CD14-positive monocyte (primary cell): Measurements from ENCODE around the gene APLF. TPM values are rescaled to one million over a fixed set of nuclear protein-coding genes. Genes with fewer than 3 reads are reported as not detected.
A peak's percentile ranks its signal among the peaks of the same experiment; 100 is the strongest.

Source experiments
- DNase-seq, 3 donors: peaks; one replicate each; pipeline ENCODE4 v3.0.0-alpha.2; 2011 to 2022
- H2AFZ ChIP-seq: 2 replicates; pipeline ENCODE4 v1.6.0; 2012; ENCODE audit warnings: mild to moderate bottlenecking, low read depth, low read length, inconsistent platforms; ENCODE audit not compliant: insufficient read depth, poor library complexity, severe bottlenecking
- H3K27ac ChIP-seq, 2 donors: 1 replicate in 1 of 2; 2 replicates in 1 of 2; pipeline ENCODE4 v1.5.1; 2012 to 2013; ENCODE audit warnings: low read length in 2 of 2, control low read depth in 1 of 2, inconsistent platforms in 1 of 2, low read depth in 1 of 2, mild to moderate bottlenecking in 1 of 2
- H3K27me3 ChIP-seq, 2 donors: one replicate each; pipeline versions ENCODE4 v1.6.0 to v1.6.1; 2011 to 2013; ENCODE audit warnings: low read length in 2 of 2; ENCODE audit not compliant: control insufficient read depth in 2 of 2, insufficient read depth in 2 of 2
- H3K36me3 ChIP-seq, 2 donors: replicated peaks in 1 of 2; 1 replicate in 1 of 2; 2 replicates in 1 of 2; pipeline versions ENCODE4 v1.5.1 to v1.6.1; 2012 to 2013; ENCODE audit warnings: low read length in 2 of 2, control low read depth in 1 of 2, inconsistent platforms in 1 of 2, mild to moderate bottlenecking in 1 of 2; ENCODE audit not compliant: insufficient read depth in 2 of 2, control insufficient read depth in 1 of 2
- H3K4me1 ChIP-seq, 2 donors: 1 replicate in 1 of 2; 2 replicates in 1 of 2; pipeline versions ENCODE4 v1.5.1 to v1.6.1; 2012 to 2013; ENCODE audit warnings: low read length in 2 of 2, control low read depth in 1 of 2, inconsistent platforms in 1 of 2, mild to moderate bottlenecking in 1 of 2, moderate library complexity in 1 of 2; ENCODE audit not compliant: insufficient read depth in 2 of 2, control insufficient read depth in 1 of 2
- H3K4me2 ChIP-seq: replicated peaks from 2 replicates; pipeline ENCODE3; 2012; ENCODE audit warnings: low read length, moderate library complexity, mild to moderate bottlenecking; ENCODE audit not compliant: poor library complexity, severe bottlenecking; ENCODE audit errors: extremely low read depth
- H3K4me3 ChIP-seq, 3 experiments: fragments of 200-600 bp in 1 of 3; sonication (generic) in 1 of 3; replicated peaks in 1 of 3; 1 replicate in 2 of 3; 2 replicates in 1 of 3; pipeline ENCODE4 v1.5.1; 2011 to 2013; ENCODE audit warnings: low read length in 3 of 3, mild to moderate bottlenecking in 3 of 3, control low read depth in 2 of 3, low read depth in 2 of 3, inconsistent platforms in 1 of 3, moderate library complexity in 1 of 3
- H3K79me2 ChIP-seq: 2 replicates; pipeline ENCODE4 v1.6.0; 2012; ENCODE audit warnings: mild to moderate bottlenecking, control low read depth, inconsistent platforms, low read length, moderate library complexity; ENCODE audit not compliant: insufficient read depth
- H3K9ac ChIP-seq: 2 replicates; pipeline ENCODE4 v1.6.0; 2017; ENCODE audit warnings: low read length, mild to moderate bottlenecking; ENCODE audit not compliant: insufficient read depth, poor library complexity, severe bottlenecking
- H3K9me3 ChIP-seq, 2 donors: replicated peaks in 1 of 2; 1 replicate in 1 of 2; 2 replicates in 1 of 2; pipeline versions ENCODE4 v1.5.1 to v1.6.1; 2012 to 2013; ENCODE audit warnings: low read length in 2 of 2, control low read depth in 1 of 2; ENCODE audit not compliant: control insufficient read depth in 1 of 2, insufficient read depth in 1 of 2
- H4K20me1 ChIP-seq: 2 replicates; pipeline ENCODE4 v1.6.0; 2012; ENCODE audit warnings: mild to moderate bottlenecking, low read length, control low read depth, moderate library complexity; ENCODE audit not compliant: insufficient read depth
- H3K27ac Mint-ChIP-seq, 7 donors: one replicate each; pipeline ENCODE4 v1.8.0; 2020; ENCODE audit warnings: mild to moderate bottlenecking in 7 of 7, mixed read lengths in 7 of 7, moderate library complexity in 6 of 7, inconsistent platforms in 2 of 7
- H3K27me3 Mint-ChIP-seq, 3 donors: one replicate each; pipeline ENCODE4 v1.8.0; 2021 to 2022; ENCODE audit warnings: low read depth in 3 of 3, mild to moderate bottlenecking in 3 of 3, mixed read lengths in 3 of 3, moderate library complexity in 3 of 3, inconsistent platforms in 1 of 3
- H3K36me3 Mint-ChIP-seq, 2 donors: one replicate each; pipeline ENCODE4 v1.8.0; 2020; ENCODE audit warnings: mixed read lengths in 2 of 2, inconsistent platforms in 1 of 2, mild to moderate bottlenecking in 1 of 2
- H3K4me1 Mint-ChIP-seq: one replicate; pipeline ENCODE4 v1.8.0; 2020; ENCODE audit warnings: mild to moderate bottlenecking, mixed read lengths
- H3K4me3 Mint-ChIP-seq, 2 donors: one replicate each; pipeline ENCODE4 v1.8.0; 2020; ENCODE audit warnings: mild to moderate bottlenecking in 2 of 2, mixed read lengths in 2 of 2, moderate library complexity in 1 of 2
- H3K9me3 Mint-ChIP-seq, 7 donors: one replicate each; pipeline ENCODE4 v1.8.0; 2020 to 2022; ENCODE audit warnings: mixed read lengths in 7 of 7, mild to moderate bottlenecking in 6 of 7, moderate library complexity in 6 of 7, inconsistent platforms in 2 of 7
- intact Hi-C, 2 donors: fragments of 100-400 bp; cut with micrococcal nuclease; formaldehyde crosslinking; loops; one replicate each; pipeline versions ENCODE4 v1.15.0 to v1.15.1; 2023
- polyA plus RNA-seq, 3 donors: library from polyadenylated mRNA; depleted of rRNA in 1 of 3; unstranded in 2 of 3; stranded (reverse) in 1 of 3; fragments of 300-500 nt in 2 of 3; fragments of >200 nt in 1 of 3; fragmentation: Illumina TruSeq in 2 of 3; gene quantifications; 1 replicate in 2 of 3; 2 replicates in 1 of 3; pipeline ENCODE4 v1.2.3, GENCODE V29; 2012 to 2021
- TF ChIP-seq, protein P1 (sequence below): fragments of 200-600 bp; IDR thresholded peaks from one replicate; pipeline ENCODE4 v1.8.0; 2022; ENCODE audit warnings: antibody characterized with exemption, mild to moderate bottlenecking

The APLF gene
- polyA plus RNA-seq, 3 donors = 0.77 to 1.8 (median 1.2) TPM

DNA sequence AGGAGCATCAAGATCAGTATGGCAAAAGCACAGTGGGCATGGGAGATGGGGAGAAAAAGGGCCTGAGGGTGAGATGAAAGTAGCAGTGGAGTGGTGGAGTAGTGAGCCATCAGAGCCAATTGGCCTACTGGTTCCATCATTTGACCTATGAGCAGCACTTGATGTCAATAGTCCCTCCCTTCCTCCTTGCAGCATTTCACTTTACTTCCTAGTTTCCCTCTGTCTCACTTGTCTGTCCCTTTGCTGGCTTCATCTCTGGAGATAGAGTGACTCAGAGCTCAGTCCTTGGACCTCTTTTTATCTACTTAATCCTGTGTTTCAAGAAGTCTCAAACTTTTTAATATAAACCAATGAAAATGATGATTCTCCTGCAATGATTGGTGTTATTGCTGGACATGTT is 32.4 kb upstream of the APLF start:
- H3K36me3 ChIP-seq = no peaks in the 10 kb centered on the region
- H3K4me3 ChIP-seq = no peak overlapping the region
- H3K9me3 Mint-ChIP-seq = peaks cover 0 to 6% (median 2%) of the 10 kb centered on the region in 7 donors
- H3K27ac ChIP-seq = no peak overlapping the region
- H3K9ac ChIP-seq = no peak overlapping the region
- peak; percentile 53 to 73 (median 67) for DNase-seq
- TF ChIP-seq, protein P1, sequence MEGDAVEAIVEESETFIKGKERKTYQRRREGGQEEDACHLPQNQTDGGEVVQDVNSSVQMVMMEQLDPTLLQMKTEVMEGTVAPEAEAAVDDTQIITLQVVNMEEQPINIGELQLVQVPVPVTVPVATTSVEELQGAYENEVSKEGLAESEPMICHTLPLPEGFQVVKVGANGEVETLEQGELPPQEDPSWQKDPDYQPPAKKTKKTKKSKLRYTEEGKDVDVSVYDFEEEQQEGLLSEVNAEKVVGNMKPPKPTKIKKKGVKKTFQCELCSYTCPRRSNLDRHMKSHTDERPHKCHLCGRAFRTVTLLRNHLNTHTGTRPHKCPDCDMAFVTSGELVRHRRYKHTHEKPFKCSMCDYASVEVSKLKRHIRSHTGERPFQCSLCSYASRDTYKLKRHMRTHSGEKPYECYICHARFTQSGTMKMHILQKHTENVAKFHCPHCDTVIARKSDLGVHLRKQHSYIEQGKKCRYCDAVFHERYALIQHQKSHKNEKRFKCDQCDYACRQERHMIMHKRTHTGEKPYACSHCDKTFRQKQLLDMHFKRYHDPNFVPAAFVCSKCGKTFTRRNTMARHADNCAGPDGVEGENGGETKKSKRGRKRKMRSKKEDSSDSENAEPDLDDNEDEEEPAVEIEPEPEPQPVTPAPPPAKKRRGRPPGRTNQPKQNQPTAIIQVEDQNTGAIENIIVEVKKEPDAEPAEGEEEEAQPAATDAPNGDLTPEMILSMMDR = no peak
- peak overlapping the region; percentile 7 to 85 (median 43) for H3K27ac Mint-ChIP-seq
- peaks cover 30% of the 10 kb centered on the region for H3K4me1 Mint-ChIP-seq
- no peaks in the 10 kb centered on the region for H4K20me1 ChIP-seq
- H3K27me3 Mint-ChIP-seq = no peaks in the 10 kb centered on the region
- H3K9me3 ChIP-seq = peaks cover 0 to 5% of the 10 kb centered on the region in 2 donors
- peaks cover 0 to 3% of the 10 kb centered on the region in 2 donors for H3K36me3 Mint-ChIP-seq
- H3K4me1 ChIP-seq = peaks cover 22 to 25% of the 10 kb centered on the region in 2 donors
- H3K27me3 ChIP-seq = no peaks in the 10 kb centered on the region
- H3K4me2 ChIP-seq = no peak overlapping the region
- intact Hi-C loops = loop anchor here in 1 of 2 donors (10.0 kb wide), 1 partner anchor 240 kb away; no protein-coding TSS in a partner anchor
- H3K4me3 Mint-ChIP-seq = no peak overlapping the region
- no peak overlapping the region for H2AFZ ChIP-seq
- H3K79me2 ChIP-seq = no peaks in the 10 kb centered on the region

DNA sequence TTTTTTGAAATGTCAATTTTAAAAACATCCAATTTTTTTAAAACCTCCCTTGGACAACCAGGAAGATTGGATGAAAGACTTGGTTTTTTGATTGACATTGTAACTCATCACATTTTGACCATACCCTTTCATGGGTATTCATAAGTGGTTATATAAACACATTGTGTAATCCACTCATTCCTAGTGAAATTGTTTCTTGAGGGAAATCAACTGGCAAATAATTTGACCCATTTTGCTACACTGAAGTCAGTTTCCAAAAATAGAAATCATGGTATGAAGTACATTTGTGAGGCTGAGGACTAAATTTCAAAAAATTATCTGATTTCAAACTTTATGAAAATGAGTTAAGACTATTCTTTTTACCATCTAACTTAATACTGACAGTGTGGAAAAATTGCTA is 31.8 kb upstream of the APLF start:
- Mint-ChIP-seq H3K9me3 (peaks cover 0 to 6% (median 2%) of the 10 kb centered on the region in 7 donors), H3K36me3 (peaks cover 0 to 3% of the 10 kb centered on the region in 2 donors), H3K4me1 (peaks cover 30% of the 10 kb centered on the region), H3K27me3 (no peaks in the 10 kb centered on the region), H3K4me3 (no peak overlapping the region), H3K27ac (peak overlapping the region in 2 of 7 donors; percentile 19 to 61)
- peaks cover 0 to 5% of the 10 kb centered on the region in 2 donors for H3K9me3 ChIP-seq
- TF ChIP-seq, protein P1 = no peak
- intact Hi-C loops = loop anchor here in 1 of 2 donors (10.0 kb wide), 1 partner anchor 241 kb away; no protein-coding TSS in a partner anchor
- no peak overlapping the region for H3K4me2 ChIP-seq
- H3K27ac ChIP-seq = no peak overlapping the region
- no peaks in the 10 kb centered on the region for H4K20me1 ChIP-seq
- H3K36me3 ChIP-seq = no peaks in the 10 kb centered on the region
- H2AFZ ChIP-seq = no peak overlapping the region
- no peaks in the 10 kb centered on the region for H3K79me2 ChIP-seq
- DNase-seq = no peak
- H3K4me3 ChIP-seq = no peak overlapping the region
- no peak overlapping the region for H3K9ac ChIP-seq
- H3K27me3 ChIP-seq = no peaks in the 10 kb centered on the region
- peaks cover 22 to 25% of the 10 kb centered on the region in 2 donors for H3K4me1 ChIP-seq
